GM19452 (cell line): Measurements from ENCODE around the gene SHISA6.

Experiments used
- ATAC-seq: cut with Tn5 transposase; IDR thresholded peaks from one replicate; pipeline ENCODE4 v1.9.1; 2021; ENCODE audit not compliant: unreplicated experiment

The SHISA6 gene

DNA sequence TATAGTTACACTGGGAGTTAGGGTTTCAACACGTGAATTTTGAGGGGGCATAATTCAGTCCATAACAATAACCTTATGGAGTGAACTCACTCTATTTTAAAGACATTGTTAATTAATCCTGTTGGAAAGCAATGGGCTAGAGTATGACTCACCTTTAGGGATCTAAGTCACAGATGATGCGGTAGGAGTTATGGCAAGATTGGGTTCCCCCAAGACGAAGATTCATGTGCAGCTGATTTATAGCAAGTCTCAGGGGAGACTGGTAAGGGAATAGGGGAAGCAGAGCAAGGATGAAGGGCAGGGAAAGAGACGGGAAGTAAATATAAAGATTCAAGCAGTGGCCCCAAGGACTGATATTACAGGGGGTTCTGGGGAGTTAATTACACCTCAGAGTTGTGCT is 197.7 kb downstream of the SHISA6 start:
- ATAC-seq: no peak

- ATAC-seq: no peak
Measured at GRCh38 chr17:11441004-11441403, 200.0 kb downstream of the SHISA6 start.

DNA sequence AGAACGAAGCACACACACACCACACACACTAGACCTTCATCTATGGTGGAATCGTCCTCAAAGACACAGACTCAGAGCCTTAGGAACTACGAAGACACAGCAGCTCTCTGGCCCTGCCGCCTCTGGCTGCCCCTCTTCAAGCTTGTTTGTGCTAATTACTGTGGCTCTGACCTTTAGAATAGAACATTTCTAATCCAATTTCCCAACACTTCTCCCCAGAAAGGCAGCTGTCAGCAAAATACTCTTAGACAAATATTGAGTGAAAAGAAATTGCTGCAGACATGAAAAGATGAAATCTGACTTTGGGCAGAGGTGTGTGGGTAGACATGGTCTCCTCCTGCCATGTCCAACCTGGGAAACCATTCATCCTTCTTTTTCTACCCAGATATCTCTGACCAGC is 205.3 kb downstream of the SHISA6 start:
- ATAC-seq: no peak

DNA sequence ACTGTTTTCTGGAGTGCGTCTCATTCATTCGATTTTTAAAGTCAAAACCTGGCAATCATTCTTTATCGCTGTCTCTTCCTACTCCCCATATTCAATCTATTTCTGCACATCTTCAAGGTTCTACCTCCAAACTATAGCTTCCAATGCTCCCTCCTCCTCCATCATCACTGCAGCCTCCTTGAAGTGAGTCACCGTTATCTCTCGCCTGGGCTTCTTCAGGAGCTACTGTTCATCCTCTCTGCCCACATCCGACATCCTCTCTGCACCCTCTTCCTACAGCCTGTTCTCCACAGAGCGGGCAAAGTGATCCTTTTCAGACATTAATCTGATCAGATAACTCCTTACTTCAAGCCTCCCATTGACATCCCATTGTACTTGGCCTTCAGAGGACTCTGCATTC is 213.1 kb downstream of the SHISA6 start:
- no peak for ATAC-seq

GRCh38 chr17:11458279-11458678 is 217.3 kb downstream of the SHISA6 start:
- no peak for ATAC-seq

DNA sequence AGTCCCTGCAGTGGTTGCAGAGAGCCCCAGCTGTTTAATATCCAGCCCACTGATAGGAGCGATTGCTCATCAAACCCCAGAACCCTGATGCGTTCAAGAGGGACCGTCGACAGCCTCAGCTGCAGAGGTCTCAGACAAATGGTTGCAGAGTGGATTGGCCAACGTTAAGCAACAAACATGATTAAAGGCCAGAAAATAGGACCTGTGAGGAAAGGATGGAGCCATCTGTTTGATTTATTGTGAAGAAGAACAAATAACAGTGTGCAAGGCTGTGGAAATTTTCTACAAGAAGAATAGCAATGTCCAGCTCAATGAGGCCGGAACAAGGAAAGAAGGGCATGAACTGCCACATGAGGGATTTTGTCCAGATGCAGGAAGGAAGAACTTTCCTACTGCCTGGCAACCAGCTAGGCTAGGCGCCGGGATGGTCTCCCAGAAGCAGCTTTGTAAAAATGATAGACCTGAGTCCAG is 218.9 kb downstream of the SHISA6 start:
- no peak for ATAC-seq

GRCh38 chr17:11461993-11462548 is 221.1 kb downstream of the SHISA6 start:
- ATAC-seq: no peak

DNA sequence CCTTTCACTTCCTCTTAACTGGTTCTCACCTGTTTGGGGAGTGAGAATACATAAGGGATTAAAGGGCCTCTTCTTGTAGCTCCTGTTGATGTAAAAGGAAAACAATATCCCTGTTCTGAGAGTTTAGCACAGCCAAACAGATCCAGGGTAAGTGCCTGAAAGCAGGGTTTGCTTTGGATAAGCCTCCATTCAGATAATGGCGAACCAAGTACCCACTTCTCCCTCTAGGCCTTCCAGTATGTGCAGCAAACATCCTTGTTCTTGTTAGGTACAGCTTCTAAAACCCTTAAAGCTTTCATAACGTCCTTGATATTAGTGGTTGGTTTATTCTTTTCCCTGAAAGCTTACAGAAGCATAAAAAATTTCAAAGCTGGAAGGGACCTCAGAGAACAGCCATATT is 226.6 kb downstream of the SHISA6 start:
- ATAC-seq: no peak

DNA sequence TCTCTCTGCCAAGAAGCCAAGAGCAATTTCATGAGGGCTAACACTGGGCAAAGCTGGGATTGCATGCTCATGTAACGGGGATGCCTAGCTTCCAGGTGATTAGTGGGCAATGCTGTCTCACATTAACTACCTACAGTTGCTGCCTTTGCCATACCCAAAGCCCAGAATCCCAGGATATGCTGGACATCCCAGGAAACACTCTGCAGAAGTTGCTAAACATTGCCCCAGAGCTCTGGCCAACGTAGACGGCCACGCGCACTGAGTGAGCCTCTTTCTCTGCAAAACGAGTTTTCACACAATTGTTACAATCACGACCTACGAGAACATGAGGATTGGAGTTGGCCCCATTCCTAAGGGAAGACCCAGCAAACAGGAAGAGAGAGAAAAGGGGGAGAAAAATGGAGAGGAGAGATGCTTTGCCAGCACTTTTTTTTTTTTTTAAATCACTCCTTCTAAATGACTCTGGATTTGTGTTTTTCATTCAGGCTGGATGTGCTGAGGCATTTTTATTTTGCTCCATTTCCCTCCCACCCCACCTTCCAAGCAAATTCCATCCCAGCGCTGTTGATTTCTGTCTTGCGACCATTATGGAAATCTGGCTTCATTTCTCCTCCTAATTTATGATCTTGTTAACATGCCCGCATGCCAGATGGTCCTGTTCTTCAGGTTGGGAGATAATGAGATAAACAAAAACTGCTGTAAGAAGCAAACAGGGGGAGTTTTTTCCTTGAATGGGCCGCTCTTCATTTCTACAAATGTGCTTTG is 244.5 kb downstream of the SHISA6 start:
- no peak for ATAC-seq

DNA sequence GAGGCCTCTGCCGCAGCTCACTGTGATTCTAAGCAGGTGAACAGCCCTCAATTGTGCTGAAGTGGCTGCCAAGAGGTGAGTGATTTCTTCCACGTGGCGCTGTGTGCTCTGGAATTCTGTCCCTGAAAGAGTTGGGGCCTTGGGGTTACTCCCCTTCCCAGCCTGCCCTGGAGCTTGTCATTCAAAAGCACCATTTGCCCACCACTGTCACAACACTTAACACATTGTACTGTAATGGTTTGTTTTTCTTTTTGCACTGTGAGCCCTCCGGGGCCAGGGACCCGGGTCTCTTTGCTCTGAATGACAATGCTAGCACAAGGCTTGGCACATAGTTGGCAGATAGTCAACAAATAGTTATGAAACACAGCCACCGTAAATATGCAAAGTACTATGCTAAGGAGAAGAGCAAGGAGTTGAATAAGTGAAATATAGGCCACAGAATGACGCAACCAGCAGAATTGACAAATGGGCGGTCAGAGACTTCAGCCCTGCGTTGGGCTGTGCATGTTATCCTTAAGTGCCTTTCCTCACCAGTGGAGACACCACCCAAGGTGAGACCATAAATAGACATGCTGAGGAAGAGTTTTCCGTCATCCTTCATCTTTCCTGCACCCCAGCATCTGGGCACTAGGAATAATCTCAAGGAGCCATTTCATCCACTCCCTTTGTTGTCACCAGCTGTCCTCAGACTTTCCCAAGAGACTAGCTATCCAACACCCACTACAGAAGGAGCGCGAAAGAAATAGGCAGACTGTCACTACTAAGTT is 245.3 kb downstream of the SHISA6 start:
- no peak for ATAC-seq

DNA sequence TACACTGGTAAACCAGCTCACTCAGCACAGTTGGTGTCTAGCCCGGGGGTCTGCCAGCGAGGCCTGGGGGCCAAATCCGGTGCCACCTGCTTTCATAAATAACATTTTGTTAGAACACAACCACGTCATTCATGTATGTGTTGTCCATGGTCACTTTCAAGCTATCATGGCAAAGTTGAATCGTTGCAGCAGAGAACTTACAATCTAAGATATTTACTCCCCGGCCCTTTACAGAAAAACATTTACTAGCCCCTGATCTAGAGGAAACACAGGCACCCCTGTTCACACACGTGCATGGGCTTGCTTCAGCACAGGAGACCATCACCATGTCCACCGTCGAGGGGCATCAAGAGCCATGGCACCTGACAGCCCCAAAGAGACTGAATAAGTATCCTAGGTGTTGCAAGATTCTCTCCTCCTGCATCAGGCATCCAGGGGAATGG is 245.9 kb downstream of the SHISA6 start:
- no peak for ATAC-seq

GRCh38 chr17:11487469-11487868 is 246.5 kb downstream of the SHISA6 start:
- no peak for ATAC-seq

DNA sequence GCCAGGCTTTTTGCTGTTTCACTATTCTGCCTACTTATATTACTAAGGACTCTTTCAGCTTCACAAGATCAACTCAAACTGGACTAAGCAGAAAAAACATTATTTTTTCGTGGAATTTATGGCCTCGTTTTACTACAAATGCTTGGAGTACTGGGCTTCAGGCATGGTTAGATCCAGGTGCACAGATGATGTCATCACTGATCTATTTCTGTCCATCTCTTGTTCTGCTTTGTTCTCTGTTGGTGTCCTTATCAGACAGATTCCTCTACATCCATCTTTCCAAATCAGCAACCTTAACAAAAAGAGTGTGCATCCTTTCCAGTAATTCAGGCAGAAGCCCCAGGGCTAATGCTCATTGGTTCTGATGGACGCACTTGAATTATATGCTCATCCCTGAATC is 247.4 kb downstream of the SHISA6 start:
- no peak for ATAC-seq

- ATAC-seq: no peak
Measured at GRCh38 chr17:11490171-11490755, 249.2 kb downstream of the SHISA6 start.

DNA sequence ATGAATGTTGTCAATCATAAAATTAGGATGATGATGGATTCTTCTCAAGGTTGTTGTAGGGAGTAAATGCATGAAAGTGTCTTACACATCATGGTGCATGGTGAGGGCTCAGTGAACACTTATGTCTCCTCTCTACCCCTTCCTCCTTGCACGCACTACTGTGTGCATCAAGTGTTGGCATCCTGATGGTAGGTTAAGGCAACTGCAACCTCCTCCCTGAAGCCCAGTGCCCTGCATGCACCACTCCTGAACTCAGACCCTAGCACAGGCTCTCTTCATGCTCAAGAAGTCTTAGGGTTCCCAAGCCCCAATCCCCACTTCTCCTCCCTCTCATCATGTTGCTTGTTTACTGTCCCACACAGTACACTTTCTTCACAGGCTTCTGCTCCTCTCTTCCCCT is 251.5 kb downstream of the SHISA6 start:
- ATAC-seq: no peak

GRCh38 chr17:11493936-11494335 is 252.9 kb downstream of the SHISA6 start:
- no peak for ATAC-seq

DNA sequence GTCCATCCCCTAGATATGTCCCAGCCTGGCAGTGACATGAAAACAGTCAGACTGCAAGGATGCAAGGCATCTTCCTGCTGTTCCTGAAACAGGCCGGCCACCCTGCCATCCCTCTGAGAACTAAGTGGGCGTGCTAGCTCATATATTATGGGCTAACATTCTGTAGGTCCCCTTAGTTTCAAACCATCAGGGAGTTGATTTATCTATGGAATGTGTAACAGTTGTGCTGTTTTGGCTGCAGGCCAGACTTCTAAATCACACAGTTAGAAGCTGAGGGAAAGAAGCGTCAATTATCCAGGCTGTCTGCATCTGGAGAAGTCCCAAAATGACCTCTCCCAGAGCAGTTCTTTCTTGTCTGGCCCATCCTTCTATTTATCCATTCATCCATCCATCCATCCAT is 254.6 kb downstream of the SHISA6 start:
- no peak for ATAC-seq

DNA sequence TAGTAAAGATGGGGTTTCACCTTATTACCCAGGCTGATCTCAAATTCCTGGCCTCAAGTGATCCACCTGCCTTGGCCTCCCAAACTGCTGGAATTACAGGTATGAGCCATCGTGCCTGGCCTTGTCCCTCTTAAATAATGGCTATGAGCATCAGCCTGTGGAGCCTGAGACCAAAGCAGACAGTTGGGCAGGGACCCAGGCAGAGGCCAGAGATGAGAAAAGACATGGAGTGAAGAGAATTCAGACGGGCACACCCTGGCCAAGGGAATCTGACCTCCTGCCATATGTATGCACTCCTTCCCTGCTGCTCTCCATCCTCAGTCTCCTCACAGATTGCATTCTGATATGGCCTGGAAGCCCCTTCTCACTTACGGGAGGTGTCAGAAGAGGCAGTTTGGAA is 258.9 kb downstream of the SHISA6 start:
- no peak for ATAC-seq

DNA sequence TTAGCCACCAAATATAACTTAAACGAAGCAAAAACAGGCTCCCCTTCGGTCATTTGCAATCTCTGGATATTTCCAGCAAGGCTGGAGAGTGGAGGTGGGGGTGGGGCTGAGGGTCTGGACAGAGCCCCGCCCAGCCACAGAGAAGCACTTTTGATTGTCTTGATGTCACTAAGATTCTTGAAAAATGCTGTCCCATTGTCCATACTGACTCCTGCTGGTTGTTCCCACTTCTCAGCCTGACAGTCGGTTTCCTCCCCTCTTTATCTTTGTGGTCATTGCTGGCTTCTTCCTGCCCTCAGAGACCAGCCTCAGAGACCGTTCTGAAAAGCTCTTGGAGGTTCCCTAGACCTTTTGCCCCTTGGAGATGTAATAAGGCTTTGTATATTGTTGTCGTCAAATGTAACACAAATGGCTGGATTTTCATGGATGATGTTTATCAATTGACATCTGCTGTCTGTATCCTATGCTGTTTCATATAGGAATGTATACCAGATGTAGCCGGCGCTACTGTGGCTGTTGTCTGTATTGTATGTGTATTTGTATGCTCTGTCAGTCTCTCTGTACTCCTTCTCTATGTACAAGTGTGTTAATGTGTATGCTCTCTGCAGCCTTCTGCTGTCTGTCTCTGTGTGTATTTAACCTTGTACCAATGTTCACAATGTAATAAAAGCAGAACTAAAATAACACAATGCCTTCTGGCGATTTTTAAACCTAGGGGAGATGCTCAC is 262.5 kb downstream of the SHISA6 start:
- ATAC-seq: no peak

GRCh38 chr17:11506635-11507034 is 265.6 kb downstream of the SHISA6 start:
- no peak for ATAC-seq

- no peak for ATAC-seq
Measured at GRCh38 chr17:11511696-11512095, 270.7 kb downstream of the SHISA6 start.
